Activated T-helper 1 cell treated with anti-CD3 and anti-CD28 coated beads, Interleukin-12 subunit alpha, Interleukin-12 subunit beta, Interleukin-2, Interleukin-4 antibody, amounts not matched to agents 30 ng/mL and 10 ng/mL and 1 ng/mL, durations not matched to agents 14 hours and 24 hours and 36 hours (primary cell): ENCODE data around the gene FAM83D. TPM values are rescaled to one million over a fixed set of nuclear protein-coding genes. Genes with fewer than 3 reads are reported as not detected.

Experiments
- DNase-seq: peaks from one replicate; pipeline ENCODE4 v3.0.0; 2021; ENCODE audit warnings: low spot score
- H3K27ac Mint-ChIP-seq: one replicate; pipeline ENCODE4 v1.8.0; 2021; ENCODE audit warnings: mild to moderate bottlenecking, mixed read lengths
- H3K27me3 Mint-ChIP-seq: one replicate; pipeline ENCODE4 v1.8.0; 2022; ENCODE audit warnings: mild to moderate bottlenecking, moderate library complexity, mixed read lengths; ENCODE audit not compliant: insufficient read depth
- H3K36me3 Mint-ChIP-seq: one replicate; pipeline ENCODE4 v1.8.0; 2021; ENCODE audit warnings: low read depth, mixed read lengths
- H3K4me1 Mint-ChIP-seq: one replicate; pipeline ENCODE4 v1.8.0; 2021; ENCODE audit warnings: low read depth, mixed read lengths
- H3K4me3 Mint-ChIP-seq: one replicate; pipeline ENCODE4 v1.8.0; 2021; ENCODE audit warnings: mild to moderate bottlenecking, moderate library complexity, mixed read lengths
- H3K9me3 Mint-ChIP-seq: one replicate; pipeline ENCODE4 v1.8.0; 2021; ENCODE audit warnings: mixed read lengths
- intact Hi-C: fragments of 100-400 bp; cut with micrococcal nuclease; formaldehyde crosslinking; loops from one replicate; pipeline ENCODE4 v1.15.1; 2024
- total RNA-seq: library from RNA; stranded (reverse); gene quantifications from 2 replicates; pipeline ENCODE4 v1.2.3, GENCODE V29; 2022

Gene FAM83D
- total RNA-seq, 1 donor from 2014 or later: 12.4 TPM

DNA sequence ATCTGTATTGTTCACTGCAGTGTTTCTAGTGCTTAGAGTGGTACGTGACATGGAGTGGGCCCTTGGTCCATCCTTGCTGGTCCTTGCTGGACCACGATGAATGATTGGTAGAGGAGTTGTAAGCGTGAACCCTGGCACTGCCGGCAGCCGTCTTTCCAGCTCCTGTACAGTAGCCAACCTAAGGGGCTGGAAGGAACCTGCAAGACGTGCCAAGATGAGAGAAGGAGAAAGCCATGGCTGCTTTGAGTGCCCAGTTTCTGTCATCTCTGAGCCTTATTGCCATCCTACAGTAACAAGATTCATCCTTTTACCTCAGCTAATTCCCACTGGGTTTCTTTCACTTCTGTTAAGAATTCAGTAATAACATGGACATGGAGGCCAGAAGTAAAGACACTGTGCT, 41.9 kb downstream of the FAM83D start:
- Mint-ChIP-seq H3K9me3 (no peaks in the 10 kb centered on the region), H3K4me1 (peaks cover 26% of the 10 kb centered on the region), H3K27ac (no peak overlapping the region), H3K36me3 (peaks cover 24% of the 10 kb centered on the region), H3K4me3 (no peak overlapping the region), H3K27me3 (no peaks in the 10 kb centered on the region)
- DNase-seq: no peak
- intact Hi-C loops: no loop called here

- Mint-ChIP-seq H3K36me3 (peaks cover 28% of the 10 kb centered on the region), H3K9me3 (no peaks in the 10 kb centered on the region), H3K27me3 (no peaks in the 10 kb centered on the region), H3K27ac (no peak overlapping the region), H3K4me3 (no peak overlapping the region), H3K4me1 (peaks cover 16% of the 10 kb centered on the region)
- intact Hi-C loops: no loop called here
- DNase-seq: no peak
Measured at GRCh38 chr20:38969708-38970107, 43.5 kb downstream of the FAM83D start.

- H3K27ac Mint-ChIP-seq: peak overlapping the region; percentile 24
- no peaks in the 10 kb centered on the region for H3K9me3 Mint-ChIP-seq
- no peaks in the 10 kb centered on the region for H3K27me3 Mint-ChIP-seq
- no peak for DNase-seq
- no peak overlapping the region for H3K4me3 Mint-ChIP-seq
- H3K4me1 Mint-ChIP-seq: peaks cover 11% of the 10 kb centered on the region
- peaks cover 24% of the 10 kb centered on the region for H3K36me3 Mint-ChIP-seq
- intact Hi-C loops: no loop called here
Measured at GRCh38 chr20:38970302-38970701, 44.1 kb downstream of the FAM83D start.

- no peak for DNase-seq
- Mint-ChIP-seq H3K27ac (no peak overlapping the region), H3K36me3 (peaks cover 20% of the 10 kb centered on the region), H3K27me3 (no peaks in the 10 kb centered on the region), H3K4me1 (peaks cover 6% of the 10 kb centered on the region), H3K9me3 (no peaks in the 10 kb centered on the region), H3K4me3 (no peak overlapping the region)
- intact Hi-C loops: no loop called here
Measured at GRCh38 chr20:38973107-38973506, 46.9 kb downstream of the FAM83D start.

GRCh38 chr20:38973645-38974044, 47.4 kb downstream of the FAM83D start:
- Mint-ChIP-seq H3K4me1 (peaks cover 6% of the 10 kb centered on the region), H3K9me3 (no peaks in the 10 kb centered on the region), H3K36me3 (peaks cover 20% of the 10 kb centered on the region), H3K4me3 (no peak overlapping the region), H3K27me3 (no peaks in the 10 kb centered on the region), H3K27ac (no peak overlapping the region)
- DNase-seq: no peak
- intact Hi-C loops: no loop called here

DNA sequence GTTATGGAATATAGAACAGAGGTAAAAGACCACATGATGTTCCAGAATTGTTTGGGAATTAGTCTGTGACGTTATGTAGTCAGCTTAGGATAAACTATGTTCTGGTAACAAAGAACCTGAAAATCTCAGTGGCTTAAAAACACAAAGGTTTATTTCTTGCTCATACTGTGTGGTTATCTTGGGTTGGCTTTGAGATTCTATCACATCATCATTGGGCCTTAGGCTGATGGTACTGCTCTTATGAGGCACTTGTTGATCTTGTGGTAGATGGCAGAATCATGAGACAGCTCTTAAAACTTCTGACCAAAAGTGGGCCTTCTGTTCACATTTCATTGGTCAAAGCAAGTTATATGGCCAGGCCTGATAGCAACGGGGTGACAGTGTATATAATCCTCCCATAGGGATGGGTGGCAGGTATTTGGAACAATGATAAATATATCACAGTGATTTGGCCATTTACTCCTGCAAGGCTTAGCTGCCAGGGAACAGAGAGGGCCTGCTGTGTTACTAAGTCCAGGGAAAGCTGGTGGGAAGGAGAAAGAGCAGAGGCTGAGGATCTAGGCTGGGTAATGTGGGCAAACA, 49.4 kb downstream of the FAM83D start:
- intact Hi-C loops: no loop called here
- no peak for DNase-seq
- H3K4me1 Mint-ChIP-seq: peaks cover 2% of the 10 kb centered on the region
- no peak overlapping the region for H3K27ac Mint-ChIP-seq
- H3K4me3 Mint-ChIP-seq: no peak overlapping the region
- H3K9me3 Mint-ChIP-seq: no peaks in the 10 kb centered on the region
- peaks cover 19% of the 10 kb centered on the region for H3K36me3 Mint-ChIP-seq
- H3K27me3 Mint-ChIP-seq: no peaks in the 10 kb centered on the region

GRCh38 chr20:38979434-38979833, 53.2 kb downstream of the FAM83D start:
- Mint-ChIP-seq H3K4me1 (peaks cover 8% of the 10 kb centered on the region), H3K27me3 (no peaks in the 10 kb centered on the region), H3K9me3 (no peaks in the 10 kb centered on the region), H3K36me3 (peaks cover 10% of the 10 kb centered on the region), H3K27ac (no peak overlapping the region), H3K4me3 (no peak overlapping the region)
- no peak for DNase-seq
- intact Hi-C loops: no loop called here

- Mint-ChIP-seq H3K4me1 (peaks cover 8% of the 10 kb centered on the region), H3K27me3 (no peaks in the 10 kb centered on the region), H3K4me3 (no peak overlapping the region), H3K27ac (no peak overlapping the region), H3K36me3 (peaks cover 10% of the 10 kb centered on the region), H3K9me3 (no peaks in the 10 kb centered on the region)
- intact Hi-C loops: loop anchor here (5.0 kb wide), 1 partner anchor 42 kb away; no protein-coding TSS in a partner anchor
- no peak for DNase-seq
Measured at GRCh38 chr20:38979842-38980241, 53.6 kb downstream of the FAM83D start.

DNA sequence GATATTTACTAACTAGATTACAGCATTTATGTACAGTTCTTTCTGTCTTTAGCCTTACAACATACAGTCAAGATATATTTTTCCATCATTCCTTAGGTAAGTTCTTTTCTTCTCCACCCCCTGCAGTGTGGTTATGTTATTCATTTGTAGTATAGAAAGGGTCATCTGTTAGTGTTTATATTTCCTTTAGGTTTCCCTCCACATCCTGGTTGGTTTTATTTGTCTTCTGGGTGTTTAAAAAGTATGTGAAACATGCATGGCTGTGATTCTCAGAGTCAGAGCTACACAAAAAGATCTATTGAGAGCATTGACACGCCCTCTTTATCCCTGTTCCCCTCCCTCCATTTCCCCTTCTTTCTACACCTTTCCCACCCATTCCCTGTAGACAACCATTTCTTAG, 56.1 kb downstream of the FAM83D start:
- intact Hi-C loops: loop anchor here (5.0 kb wide), 1 partner anchor 40 kb away; no protein-coding TSS in a partner anchor
- Mint-ChIP-seq H3K36me3 (peaks cover 10% of the 10 kb centered on the region), H3K27ac (no peak overlapping the region), H3K4me3 (no peak overlapping the region), H3K4me1 (peaks cover 17% of the 10 kb centered on the region), H3K27me3 (no peaks in the 10 kb centered on the region), H3K9me3 (no peaks in the 10 kb centered on the region)
- no peak for DNase-seq

DNA sequence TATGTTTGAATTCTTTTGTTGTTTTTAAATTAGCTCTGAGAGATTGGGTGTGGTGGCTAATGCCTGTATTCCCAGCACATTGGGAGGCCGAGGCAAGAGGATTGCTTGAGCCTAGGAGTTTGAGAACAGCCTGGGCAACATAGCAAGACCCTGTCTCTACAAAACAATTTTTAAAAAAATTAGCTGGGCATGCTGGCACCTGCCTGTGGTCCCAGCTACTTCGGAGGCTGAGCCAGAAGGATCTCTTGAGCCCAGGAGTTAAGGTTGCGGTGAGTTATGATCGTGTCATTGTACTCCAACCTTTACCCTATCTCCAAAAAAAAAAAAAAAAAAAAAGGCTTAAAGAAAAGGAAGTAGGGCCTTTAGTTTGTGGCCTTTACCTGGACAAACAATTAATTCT, 58.8 kb downstream of the FAM83D start:
- peaks cover 20% of the 10 kb centered on the region for H3K36me3 Mint-ChIP-seq
- H3K9me3 Mint-ChIP-seq: no peaks in the 10 kb centered on the region

DNA sequence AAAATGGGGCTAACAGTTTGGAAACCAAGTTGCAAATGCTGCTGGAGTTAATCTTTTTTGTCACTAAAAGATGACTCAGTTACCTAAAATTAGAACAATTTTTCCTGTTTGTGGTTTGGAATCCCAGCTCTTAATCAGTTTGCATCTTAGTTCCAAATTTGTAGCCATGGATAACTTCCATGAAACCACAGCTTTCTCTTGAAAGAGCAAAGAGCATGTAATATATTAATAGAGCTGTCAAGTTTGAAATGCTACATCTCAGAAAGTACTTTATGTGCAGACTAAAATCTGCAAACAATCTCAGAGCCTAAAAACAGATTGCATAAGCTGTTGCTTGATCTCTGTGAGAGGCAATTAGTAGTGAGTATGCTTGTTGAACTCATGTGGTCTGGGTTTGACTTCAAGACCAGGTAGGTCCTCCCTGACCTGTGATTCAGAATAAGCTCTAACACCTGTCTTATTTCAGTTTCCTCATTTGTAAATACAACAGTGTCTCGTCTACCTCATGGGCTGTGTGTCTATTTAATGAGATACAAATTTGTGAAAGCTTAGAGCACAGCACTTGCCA, 59.5 kb downstream of the FAM83D start:
- Mint-ChIP-seq H3K36me3 (peaks cover 17% of the 10 kb centered on the region), H3K27ac (no peak overlapping the region), H3K27me3 (no peaks in the 10 kb centered on the region), H3K4me3 (no peak overlapping the region), H3K9me3 (no peaks in the 10 kb centered on the region), H3K4me1 (peaks cover 26% of the 10 kb centered on the region)
- no peak for DNase-seq
- intact Hi-C loops: no loop called here

More for the DNA sequence above, 58.8 kb downstream of the FAM83D start:
- Mint-ChIP-seq H3K4me1 (peaks cover 26% of the 10 kb centered on the region), H3K27ac (no peak overlapping the region), H3K4me3 (no peak overlapping the region), H3K27me3 (no peaks in the 10 kb centered on the region)
- no peak for DNase-seq
- intact Hi-C loops: no loop called here

- H3K36me3 Mint-ChIP-seq: peaks cover 19% of the 10 kb centered on the region
- no peak overlapping the region for H3K4me3 Mint-ChIP-seq
- H3K4me1 Mint-ChIP-seq: peaks cover 26% of the 10 kb centered on the region
- no peaks in the 10 kb centered on the region for H3K9me3 Mint-ChIP-seq
- intact Hi-C loops: no loop called here
- no peaks in the 10 kb centered on the region for H3K27me3 Mint-ChIP-seq
- no peak overlapping the region for H3K27ac Mint-ChIP-seq
- DNase-seq: no peak
Measured at GRCh38 chr20:38986663-38987062, 60.4 kb downstream of the FAM83D start.

DNA sequence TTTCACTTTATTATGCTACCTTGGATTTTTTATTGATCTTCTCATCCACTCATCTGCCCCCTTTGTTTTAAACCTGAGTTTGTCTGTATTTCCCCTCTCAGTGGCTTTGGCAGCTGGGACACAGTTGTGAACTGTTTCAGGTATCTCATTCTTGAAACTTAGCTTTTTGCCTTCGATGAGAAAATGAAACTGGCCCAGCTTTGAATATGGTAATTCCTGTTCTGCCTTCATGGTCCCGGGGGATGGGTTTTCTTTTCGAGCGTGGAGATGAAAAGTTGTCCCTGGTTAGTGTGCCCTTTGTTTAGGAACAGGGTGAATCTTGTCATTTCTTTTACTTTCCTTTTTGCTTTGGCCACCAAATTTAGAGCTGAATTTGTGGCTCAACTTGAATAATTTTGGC, 61.6 kb downstream of the FAM83D start:
- intact Hi-C loops: no loop called here

GRCh38 chr20:38990728-38991127, 64.5 kb downstream of the FAM83D start:
- Mint-ChIP-seq H3K4me1 (peaks cover 18% of the 10 kb centered on the region), H3K36me3 (peaks cover 21% of the 10 kb centered on the region), H3K4me3 (no peak overlapping the region), H3K9me3 (no peaks in the 10 kb centered on the region), H3K27ac (no peak overlapping the region), H3K27me3 (no peaks in the 10 kb centered on the region)
- DNase-seq: no peak
- intact Hi-C loops: no loop called here

More for the DNA sequence above, 61.6 kb downstream of the FAM83D start:
- Mint-ChIP-seq H3K9me3 (no peaks in the 10 kb centered on the region), H3K36me3 (peaks cover 17% of the 10 kb centered on the region), H3K27ac (peak overlapping the region; percentile 60), H3K4me3 (peak overlapping the region; percentile 3), H3K27me3 (no peaks in the 10 kb centered on the region), H3K4me1 (peaks cover 18% of the 10 kb centered on the region)
- no peak for DNase-seq
